ENCODE measurements around the gene TRMT61A.
"Not testable (repeated sequence)": the region's sequence is repeated elsewhere in the genome, so short reads cannot be mapped to it uniquely, and the experiment has no call there.

TRMT61A gene

GRCh38 chr14:103523575-103523954 is 5.4 kb upstream of the TRMT61A start:
- no peak for DNase-seq

- DNase-seq = no peak
Observed at GRCh38 chr14:103524002-103524935, 4.7 kb upstream of the TRMT61A start.

- not testable (repeated sequence) for DNase-seq
Observed at GRCh38 chr14:103525430-103526246, 3.4 kb upstream of the TRMT61A start.

GRCh38 chr14:103526247-103526913 is 2.6 kb upstream of the TRMT61A start:
- no peak for DNase-seq

GRCh38 chr14:103526914-103527248 is 2.1 kb upstream of the TRMT61A start:
- DNase-seq = no peak

- DNase-seq = no peak
Observed at GRCh38 chr14:103527408-103528145, 1.4 kb upstream of the TRMT61A start.

GRCh38 chr14:103528146-103528586 is 830 bp upstream of the TRMT61A start:
- no peak for DNase-seq

GRCh38 chr14:103529383-103530365 is 678 bp downstream of the TRMT61A start:
- DNase-seq = no peak

GRCh38 chr14:103530390-103530789 is 1.4 kb downstream of the TRMT61A start:
- no peak for DNase-seq

- DNase-seq = no peak
Observed at GRCh38 chr14:103530831-103531230, 1.8 kb downstream of the TRMT61A start.

GRCh38 chr14:103531421-103532215 is 2.6 kb downstream of the TRMT61A start:
- DNase-seq = no peak

- DNase-seq = no peak
Observed at GRCh38 chr14:103532216-103533136, 3.5 kb downstream of the TRMT61A start.

GRCh38 chr14:103533137-103533998 is 4.4 kb downstream of the TRMT61A start:
- DNase-seq = no peak

- DNase-seq = no peak
Observed at GRCh38 chr14:103533999-103534575, 5.1 kb downstream of the TRMT61A start.

GRCh38 chr14:103534576-103535061 is 5.6 kb downstream of the TRMT61A start:
- DNase-seq = no peak

- no peak for DNase-seq
Observed at GRCh38 chr14:103535081-103535890, 6.3 kb downstream of the TRMT61A start.
